Ramos (cell line): Measurements from ENCODE around the gene MINPP1.

Experiments
- in situ Hi-C: fragments of 300-500 bp; cut with MboI; formaldehyde crosslinking; loops from one replicate; pipeline ENCODE4 v1.14.3; 2022; ENCODE audit warnings: low sequenced_read_pairs; ENCODE audit not compliant: unreplicated experiment

The MINPP1 gene

GRCh38 chr10:87511526-87511925 is 6.8 kb downstream of the MINPP1 start:
- in situ Hi-C loops: no loop called here

- in situ Hi-C loops: no loop called here
Measured at GRCh38 chr10:87518937-87519336, 14.2 kb downstream of the MINPP1 start.

- in situ Hi-C loops: no loop called here
Measured at GRCh38 chr10:87519582-87519981, 14.9 kb downstream of the MINPP1 start.

- in situ Hi-C loops: no loop called here
Measured at GRCh38 chr10:87523731-87524130, 19.0 kb downstream of the MINPP1 start.

- in situ Hi-C loops: no loop called here
Measured at GRCh38 chr10:87524296-87524695, 19.6 kb downstream of the MINPP1 start.

- in situ Hi-C loops: no loop called here
Measured at GRCh38 chr10:87531908-87532622, 27.4 kb downstream of the MINPP1 start.

- in situ Hi-C loops: no loop called here
Measured at GRCh38 chr10:87532696-87533095, 28.0 kb downstream of the MINPP1 start.

- in situ Hi-C loops: no loop called here
Measured at GRCh38 chr10:87534173-87534858, 29.6 kb downstream of the MINPP1 start.

- in situ Hi-C loops: no loop called here
Measured at GRCh38 chr10:87538092-87539015, 33.7 kb downstream of the MINPP1 start.

- in situ Hi-C loops: no loop called here
Measured at GRCh38 chr10:87541114-87541513, 36.4 kb downstream of the MINPP1 start.

GRCh38 chr10:87544721-87545120 is 40.0 kb downstream of the MINPP1 start:
- in situ Hi-C loops: no loop called here

GRCh38 chr10:87545783-87546182 is 41.1 kb downstream of the MINPP1 start:
- in situ Hi-C loops: no loop called here

- in situ Hi-C loops: no loop called here
Measured at GRCh38 chr10:87546210-87546609, 41.5 kb downstream of the MINPP1 start.

- in situ Hi-C loops: no loop called here
Measured at GRCh38 chr10:87546971-87547413, 42.3 kb downstream of the MINPP1 start.

- in situ Hi-C loops: no loop called here
Measured at GRCh38 chr10:87547734-87548311, 43.1 kb downstream of the MINPP1 start.

- in situ Hi-C loops: no loop called here
Measured at GRCh38 chr10:87550741-87551140, 46.0 kb downstream of the MINPP1 start.

GRCh38 chr10:87551326-87551725 is 46.6 kb downstream of the MINPP1 start:
- in situ Hi-C loops: no loop called here

- in situ Hi-C loops: no loop called here
Measured at GRCh38 chr10:87552248-87552929, 47.7 kb downstream of the MINPP1 start.

GRCh38 chr10:87557409-87557808 is 52.7 kb downstream of the MINPP1 start:
- in situ Hi-C loops: no loop called here

GRCh38 chr10:87558333-87558732 is 53.6 kb downstream of the MINPP1 start:
- in situ Hi-C loops: no loop called here
